Measurements from ENCODE around the gene NCK2. TPM values are rescaled to one million over a fixed set of nuclear protein-coding genes. Genes with fewer than 3 reads are reported as not detected.

Gene NCK2
- total and polyA plus RNA-seq, 2 of the 13 experiments (the other 11 are each of a cell fraction or from before 2014, with no cell fraction given): 14.8 to 23.5 TPM

DNA sequence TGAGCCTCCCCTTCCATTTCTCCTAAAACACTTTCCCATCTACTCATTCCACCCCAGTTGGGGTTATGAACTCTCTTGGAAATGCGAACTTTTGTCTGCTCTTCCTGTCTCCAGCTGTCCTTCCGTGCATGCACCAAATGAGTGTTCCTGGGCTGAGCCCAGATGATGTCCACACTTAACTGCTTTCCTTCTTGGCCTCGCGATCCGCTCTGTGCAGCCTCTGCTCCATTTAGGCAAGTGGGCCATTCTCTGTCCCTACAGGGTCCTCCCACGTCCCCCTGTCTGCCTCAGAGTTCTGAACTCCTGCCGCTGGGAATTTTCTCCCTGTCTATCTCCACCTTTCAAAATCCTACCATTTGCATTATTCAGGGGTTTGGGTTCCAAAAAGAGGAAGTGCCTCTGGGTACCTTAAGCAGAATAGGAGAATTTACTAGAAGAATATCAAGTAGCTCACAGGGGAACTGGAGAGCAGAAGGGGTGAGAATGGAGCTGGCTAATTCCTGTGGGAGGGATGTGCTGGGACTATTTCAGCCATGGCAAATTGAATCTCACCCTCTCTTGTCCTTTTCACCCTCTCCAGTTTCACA is 4.7 kb upstream of the NCK2 start:
- ChIA-PET CTCF (ENCODE audit: low intra/inter-chr PET ratio, low total read pairs) (no interaction called here), POLR2A (no interaction called here)
- 35% methylated on average over 7 of the region's 7 CpGs for WGBS (ENCODE audit: low lambda C conversion rate)

More for the DNA sequence above, 4.7 kb upstream of the NCK2 start:
- FAIRE-seq (no peak), ATAC-seq (no peak), DNase-seq (ENCODE audit: low spot score) (no peak)
- no peak for TF ChIP-seq ZHX2 (IDR thresholded peaks at IDR 0.05; ENCODE audit: low read depth)
- TF ChIP-seq ZHX2 (CRISPR knock-in tag; IDR thresholded peaks at IDR 0.05; ENCODE audit: borderline replicate concordance): no peak
- no peak for TF ChIP-seq ZNF3 (CRISPR knock-in tag; IDR thresholded peaks at IDR 0.05)
- no peak for TF ChIP-seq ZMYM3 (CRISPR knock-in tag; IDR thresholded peaks at IDR 0.05)
- no peak for TF ChIP-seq HDAC1 (CRISPR knock-in tag; IDR thresholded peaks at IDR 0.05)
- TF ChIP-seq ZNF768 (CRISPR knock-in tag; IDR thresholded peaks at IDR 0.05): no peak
- H4K20me1 ChIP-seq (ENCODE audit: insufficient read depth, low read length): no peaks in the 10 kb centered on the region
- H3K27me3 ChIP-seq (ENCODE audit: control insufficient read depth in 1 of 2, insufficient read depth in 2 of 2, low read length in 2 of 2): peaks cover 0 to 26% of the 10 kb centered on the region in 2 experiments; a peak in 3 of 5 replicates
- no peaks in the 10 kb centered on the region for H3K9me3 ChIP-seq (ENCODE audit: low read length)
- H3K79me2 ChIP-seq (ENCODE audit: insufficient read depth, low read length): no peaks in the 10 kb centered on the region
- H2AFZ ChIP-seq (ENCODE audit: low read length): no peak overlapping the region
- H3K36me3 ChIP-seq (replicated peaks in 1 of 2; ENCODE audit: control insufficient read depth in 1 of 2, insufficient read depth in 2 of 2, low read length in 2 of 2): no peaks in the 10 kb centered on the region
- peaks cover 16% of the 10 kb centered on the region for H3K4me1 ChIP-seq (ENCODE audit: insufficient read depth, low read length)
- intact Hi-C loops (cut with micrococcal nuclease; ENCODE audit: unreplicated experiment) (loop anchor here (5.0 kb wide), 1 partner anchor 177 kb away; no protein-coding TSS in a partner anchor), in situ Hi-C loops (cut with HindIII; ENCODE audit: extremely low pct_ligation_motif_present, low pct_unique_long_range_greater_than_20kb) (no loop called here)
- BruUV-seq (replicated peaks): no TSS peak
- H3K4me3 ChIP-seq (replicated peaks in 1 of 3; ENCODE audit: insufficient read depth in 1 of 3, low read depth in 2 of 3, low read length in 3 of 3): no peak overlapping the region
- no peak overlapping the region for H3K4me2 ChIP-seq (ENCODE audit: low read depth, low read length)
- H3K27ac ChIP-seq (ENCODE audit: extremely low read length, insufficient read depth, low read length): no peak overlapping the region
- H3K9ac ChIP-seq (ENCODE audit: insufficient read depth, low read depth, low read length): no peak overlapping the region

All from HepG2 (cell line).